Measurements from ENCODE around the gene OAF.
"Not testable (repeated sequence)": the region's sequence is repeated elsewhere in the genome, so short reads cannot be mapped to it uniquely, and the experiment has no call there.

OAF gene

DNA sequence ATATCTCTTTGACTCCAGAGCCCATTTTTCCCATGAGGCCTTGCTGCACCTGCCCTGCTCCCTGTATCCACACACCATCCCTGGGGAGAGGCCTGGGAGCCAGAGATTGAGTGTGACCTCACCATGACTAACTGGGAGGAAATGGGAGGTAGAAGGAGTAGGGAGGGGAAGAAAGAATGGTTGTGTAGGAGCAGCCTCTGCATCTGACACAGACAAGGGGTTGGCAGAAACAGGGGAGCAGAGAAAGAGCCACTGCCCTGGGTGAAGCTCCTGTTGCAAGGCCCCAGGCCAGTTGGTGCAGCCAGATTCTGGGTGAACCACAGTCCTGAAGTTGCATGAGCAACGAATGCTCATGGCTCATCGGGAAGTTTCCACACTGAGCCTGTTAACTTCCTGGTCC, 61.5 kb downstream of the OAF start:
- no peak for DNase-seq (ENCODE audit: low spot score)

DNA sequence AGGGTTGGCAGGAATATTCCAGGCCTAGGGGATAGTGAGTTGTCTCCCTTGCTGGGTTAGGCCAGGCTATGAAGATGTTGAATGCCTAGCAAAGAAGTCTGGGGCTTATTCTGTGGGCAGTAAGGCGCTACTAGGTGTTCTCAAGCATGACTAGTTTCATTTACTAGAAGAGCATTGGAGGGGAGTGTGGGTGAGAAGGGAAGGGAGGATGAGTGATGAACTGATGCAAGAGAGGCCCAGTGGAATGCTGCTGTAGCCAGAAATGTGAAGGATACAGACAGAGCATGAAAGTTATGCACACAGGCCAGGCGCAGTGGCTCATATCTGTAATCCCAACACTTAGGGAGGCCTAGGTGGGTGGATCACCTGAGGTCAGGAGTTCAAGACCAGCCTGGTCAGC, 62.6 kb downstream of the OAF start:
- DNase-seq (ENCODE audit: low spot score): no peak

DNA sequence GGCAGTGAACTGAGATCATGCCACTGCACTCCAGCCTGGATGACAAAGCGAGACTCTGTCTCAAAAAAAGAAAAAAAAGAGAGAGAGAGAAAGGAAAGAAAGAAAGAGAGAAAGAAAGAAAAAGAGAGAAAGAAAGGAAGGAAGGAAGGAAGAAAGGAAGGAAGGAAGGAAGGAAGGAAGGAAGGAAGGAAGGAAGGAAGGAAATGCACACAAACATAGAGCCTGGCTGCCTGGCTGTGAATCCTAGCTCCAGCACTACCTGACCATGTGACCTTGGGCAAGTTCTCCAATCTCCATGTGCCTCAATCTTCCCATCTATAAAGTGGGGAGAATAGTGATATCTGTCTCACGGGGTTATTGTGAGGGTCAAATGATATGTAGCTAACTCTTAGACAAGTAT, 63.1 kb downstream of the OAF start:
- DNase-seq (ENCODE audit: low spot score): not testable (repeated sequence)

DNA sequence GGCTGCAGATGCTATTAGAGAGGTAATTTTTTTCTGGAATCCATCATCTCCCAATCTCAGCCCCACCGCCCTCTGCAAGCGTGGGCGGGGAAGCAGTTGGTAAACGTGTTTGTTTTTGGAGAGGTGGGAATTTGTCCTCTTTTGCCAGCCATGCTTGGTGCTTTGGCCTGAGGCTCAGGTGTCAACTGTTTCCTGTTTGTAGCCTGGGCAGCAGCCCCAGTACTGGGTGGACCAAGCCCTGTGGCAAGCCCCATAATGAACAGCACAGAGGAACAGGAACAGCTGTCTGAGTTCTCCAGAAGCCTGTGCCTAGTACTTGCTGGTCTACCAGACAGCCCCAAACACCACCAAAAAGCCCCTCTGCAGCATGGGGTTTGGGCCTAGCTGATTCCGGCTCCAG, 68.7 kb downstream of the OAF start:
- no peak for DNase-seq (ENCODE audit: low spot score)
